Right cardiac atrium (tissue), 5 donors: ENCODE data around the gene PRR20D. TPM values are rescaled to one million over a fixed set of nuclear protein-coding genes. Genes with fewer than 3 reads are reported as not detected.
"Not testable (repeated sequence)": the region's sequence is repeated elsewhere in the genome, so short reads cannot be mapped to it uniquely, and the experiment has no call there.

ENCODE experiments used
- ATAC-seq, 2 donors: fragments of 200-7000 bp; cut with Tn5 transposase; one replicate each; pipeline versions ENCODE4 v1.8.0 to v1.9.1; 2020; ENCODE audit warnings: moderate library complexity in 2 of 2, mild to moderate bottlenecking in 1 of 2
- DNase-seq, 3 donors: peaks; one replicate each; pipeline ENCODE4 v3.0.0-alpha.2; 2020
- H3K27ac ChIP-seq: one replicate; pipeline ENCODE4 v1.5.1; 2013; ENCODE audit warnings: mild to moderate bottlenecking, low read length, control low read depth, moderate library complexity
- H3K27me3 ChIP-seq: one replicate; pipeline ENCODE4 v1.6.1; 2013; ENCODE audit not compliant: control insufficient read depth, insufficient read depth
- H3K4me1 ChIP-seq: one replicate; pipeline ENCODE4 v1.6.1; 2013; ENCODE audit warnings: low read length; ENCODE audit not compliant: control insufficient read depth, insufficient read depth
- H3K4me3 ChIP-seq: one replicate; pipeline ENCODE4 v1.5.1; 2013; ENCODE audit warnings: low read length, control low read depth
- H3K9me3 ChIP-seq: one replicate; pipeline ENCODE4 v1.6.1; 2013; ENCODE audit warnings: low read length; ENCODE audit not compliant: control insufficient read depth
- WGBS: extraction: QIAGEN DNeasy Blood & Tissue Kit; methylation state at CpG from one replicate; pipeline ENCODE4 v1.1.7; 2013; 5-methylcytosine and 5-hydroxymethylcytosine counted together
- intact Hi-C, 4 donors: fragments of 100-400 bp; cut with DNase I; formaldehyde crosslinking; loops; one replicate each; pipeline versions ENCODE4 v1.11.0 to v1.14.0; 2022 to 2023
- long read RNA-seq, 4 donors: library from polyadenylated mRNA; unstranded; transcript quantifications; one replicate each; pipeline ENCODE4 v2.0.0, GENCODE V29; 2020 to 2021
- polyA plus RNA-seq: library from polyadenylated mRNA; stranded (reverse); fragments of 200-250 nt; gene quantifications from one replicate; pipeline ENCODE4 v1.2.3, GENCODE V29; 2013
- total RNA-seq, 4 donors: library from RNA; stranded (reverse); fragmentation: NEBNext Ultra II Directional; extraction: Animal tissue kit (Norgen Biotek cat#: 25700); gene quantifications; one replicate each; pipeline ENCODE4 v1.2.1, GENCODE V29; 2021
- donor health status: healthy with polysubstance abuse.
- donor health status: DM: no; HTN: yes; CAD: no.
- donor health status: DM: no; HTN: no; CAD: no.
- donor health status: DM: no; HTN: yes; CAD: no; lungs with severe emphysema.
- donor health status: DM: yes; HTN: yes; CAD: no.

Gene PRR20D
- total RNA-seq, result not detected
- not detected for polyA plus RNA-seq
- long read RNA-seq, donor 1, result 0 reads
- long read RNA-seq, donor 2, result 0 reads
- long read RNA-seq, donor 3, result 0 reads
- long read RNA-seq, donor 4, result 0 reads

DNA sequence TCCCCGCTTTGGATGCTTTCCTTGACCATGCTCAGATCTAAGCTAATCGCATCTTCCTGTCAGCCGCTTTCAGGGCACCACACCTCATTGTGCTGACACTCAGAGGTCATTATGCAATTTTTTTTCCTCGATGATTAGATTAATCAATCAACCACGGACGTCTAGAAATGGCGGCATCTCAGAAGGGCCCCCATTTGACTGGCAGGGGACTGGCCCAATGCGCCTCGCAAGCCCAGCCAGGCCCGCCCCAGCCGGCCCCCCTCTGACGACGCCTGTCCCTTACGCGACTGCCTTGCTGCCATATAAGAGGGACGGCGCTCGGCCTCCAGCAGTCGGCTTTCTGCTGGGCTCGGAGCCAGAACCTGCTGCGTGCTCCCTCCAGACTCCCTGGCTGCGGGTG, at the start of gene PRR20D:
TSS of gene PRR20D (plus strand) at position 301 of the 400 bp plus-strand sequence. CDS start 387 bp downstream, outside the sequence.
- H3K4me1 ChIP-seq, H3K27ac ChIP-seq, DNase-seq, H3K4me3 ChIP-seq, ATAC-seq, H3K27me3 ChIP-seq, H3K9me3 ChIP-seq, intact Hi-C loops: not testable (repeated sequence)
- WGBS, result no CpG with 5 or more reads among the region's 22 CpGs

DNA sequence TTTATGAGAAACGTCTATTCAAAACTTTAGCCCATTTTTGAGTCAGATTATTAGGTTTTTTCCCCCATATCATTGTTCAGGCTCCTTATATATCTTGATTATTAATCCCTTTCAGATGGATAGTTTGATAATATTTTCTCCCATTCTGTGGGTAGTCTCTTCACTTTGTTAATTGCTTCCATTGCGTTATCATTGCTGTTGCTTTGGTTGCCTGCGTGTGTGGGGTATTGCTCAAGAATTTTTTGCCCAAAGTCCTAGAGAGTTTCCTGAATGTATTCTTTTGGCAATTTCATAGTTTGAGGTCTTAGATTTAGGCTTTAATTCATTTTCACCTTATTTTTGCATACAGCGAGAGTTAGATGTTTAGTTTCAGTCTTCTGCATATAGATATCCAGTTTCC, 45.5 kb upstream of the PRR20D start:
- no peaks in the 10 kb centered on the region for H3K27me3 ChIP-seq
- intact Hi-C loops, result no loop called here
- H3K4me1 ChIP-seq, result no peaks in the 10 kb centered on the region
- WGBS, result 92% methylated on average over 4 of the region's 4 CpGs
- DNase-seq (no peak), ATAC-seq (no peak)
- H3K9me3 ChIP-seq, result no peaks in the 10 kb centered on the region
- no peak overlapping the region for H3K27ac ChIP-seq
- no peak overlapping the region for H3K4me3 ChIP-seq

DNA sequence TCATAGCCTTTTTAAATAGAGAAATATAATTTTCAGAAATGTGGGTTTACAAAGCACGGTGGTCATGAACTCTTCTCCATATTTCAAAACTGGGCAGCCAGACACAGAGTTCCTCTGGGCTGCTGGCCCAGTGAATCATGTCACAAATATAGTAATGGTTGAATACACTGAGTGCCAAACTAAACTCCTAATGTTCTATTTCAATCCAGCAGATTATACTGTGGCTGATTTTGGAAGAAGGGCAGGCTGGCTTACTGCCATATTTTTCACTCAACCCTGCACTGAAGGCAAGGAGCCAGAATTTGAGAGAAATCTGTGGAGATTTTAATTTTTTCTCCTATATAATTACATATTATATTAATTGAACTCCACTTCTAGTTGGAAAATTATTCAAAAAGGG, 36.8 kb upstream of the PRR20D start:
- Histone ChIP-seq H3K4me1 (no peaks in the 10 kb centered on the region), H3K4me3 (no peak overlapping the region), H3K27me3 (no peaks in the 10 kb centered on the region), H3K27ac (no peak overlapping the region), H3K9me3 (no peaks in the 10 kb centered on the region)
- intact Hi-C loops, result no loop called here
- 11% methylated on average over 1 of the region's 1 CpG for WGBS
- ATAC-seq (peak; percentile 97 to 99), DNase-seq (peak; percentile 49 to 74 (median 70))

DNA sequence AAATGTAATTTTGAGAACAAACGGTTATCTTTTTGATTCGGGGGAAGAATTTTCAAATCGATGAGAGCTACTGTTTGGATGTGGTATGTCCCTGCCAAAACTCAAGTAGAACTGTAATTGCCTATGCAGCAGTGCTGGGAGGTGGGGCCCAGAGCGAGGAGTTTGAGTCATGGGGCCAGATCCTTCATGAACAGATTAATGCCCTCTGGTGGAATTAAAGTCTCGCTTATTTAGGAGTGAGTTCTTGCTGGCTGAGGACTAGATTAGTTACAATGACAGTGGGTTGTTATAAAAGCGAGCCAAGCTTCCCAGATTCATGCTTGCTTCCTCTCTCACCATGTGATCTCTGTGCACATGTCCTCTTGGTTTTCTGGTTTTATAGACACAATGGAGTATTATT, 31.5 kb upstream of the PRR20D start:
- H3K27ac ChIP-seq, result no peak overlapping the region
- H3K27me3 ChIP-seq, result no peaks in the 10 kb centered on the region
- H3K9me3 ChIP-seq, result no peaks in the 10 kb centered on the region
- no peak overlapping the region for H3K4me3 ChIP-seq
- H3K4me1 ChIP-seq, result no peaks in the 10 kb centered on the region
- intact Hi-C loops, result no loop called here
- DNase-seq (no peak), ATAC-seq (no peak)
- 65% methylated on average over 6 of the region's 6 CpGs for WGBS

DNA sequence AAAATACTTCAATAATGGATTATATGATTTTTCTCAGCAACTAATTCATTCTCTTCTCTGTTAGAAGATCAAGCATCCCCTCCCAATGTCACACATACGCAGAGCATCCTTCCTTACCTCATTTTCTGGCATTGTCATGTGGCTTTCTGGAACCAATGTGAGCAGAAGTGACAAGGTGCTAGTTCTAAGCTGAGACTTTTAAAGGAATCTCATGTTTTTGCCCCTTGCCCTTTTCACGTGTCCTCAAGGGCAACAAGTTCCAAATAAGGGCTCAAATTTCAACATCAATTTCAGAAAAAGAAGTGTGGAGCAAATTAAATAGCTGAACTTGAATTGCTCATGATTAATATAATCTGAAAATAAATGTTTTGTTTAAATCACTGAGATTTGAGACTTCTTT, 24.3 kb upstream of the PRR20D start:
- intact Hi-C loops, result no loop called here
- H3K4me1 ChIP-seq, result no peaks in the 10 kb centered on the region
- 65% methylated on average over 2 of the region's 2 CpGs for WGBS
- ATAC-seq (no peak), DNase-seq (no peak)
- no peak overlapping the region for H3K27ac ChIP-seq
- no peaks in the 10 kb centered on the region for H3K9me3 ChIP-seq
- H3K27me3 ChIP-seq, result no peaks in the 10 kb centered on the region
- H3K4me3 ChIP-seq, result no peak overlapping the region

DNA sequence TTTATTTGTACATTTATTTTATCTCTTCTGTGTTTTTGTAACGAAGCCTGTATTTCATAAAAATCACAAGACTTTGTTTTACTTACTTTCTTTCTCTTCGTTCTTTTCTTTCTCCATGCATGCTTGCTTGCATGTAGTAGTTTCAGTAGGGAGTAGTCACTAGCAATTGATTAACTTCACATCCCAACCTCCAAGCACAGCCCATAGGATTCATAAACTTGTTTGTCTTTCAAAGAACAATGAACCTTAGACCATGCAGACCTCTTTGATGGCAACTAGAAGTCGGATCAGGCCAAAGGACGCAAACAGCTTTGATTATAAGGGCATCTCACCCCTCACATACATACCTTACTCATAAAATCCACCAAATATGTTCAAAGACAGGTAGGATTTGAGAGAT, 22.8 kb upstream of the PRR20D start:
- no peak for ATAC-seq
- no peak overlapping the region for H3K4me3 ChIP-seq
- intact Hi-C loops, result no loop called here
- no peak overlapping the region for H3K27ac ChIP-seq
- no peak for DNase-seq
- no peaks in the 10 kb centered on the region for H3K9me3 ChIP-seq
- H3K27me3 ChIP-seq, result no peaks in the 10 kb centered on the region
- H3K4me1 ChIP-seq, result no peaks in the 10 kb centered on the region
- 75% methylated on average over 4 of the region's 4 CpGs for WGBS

DNA sequence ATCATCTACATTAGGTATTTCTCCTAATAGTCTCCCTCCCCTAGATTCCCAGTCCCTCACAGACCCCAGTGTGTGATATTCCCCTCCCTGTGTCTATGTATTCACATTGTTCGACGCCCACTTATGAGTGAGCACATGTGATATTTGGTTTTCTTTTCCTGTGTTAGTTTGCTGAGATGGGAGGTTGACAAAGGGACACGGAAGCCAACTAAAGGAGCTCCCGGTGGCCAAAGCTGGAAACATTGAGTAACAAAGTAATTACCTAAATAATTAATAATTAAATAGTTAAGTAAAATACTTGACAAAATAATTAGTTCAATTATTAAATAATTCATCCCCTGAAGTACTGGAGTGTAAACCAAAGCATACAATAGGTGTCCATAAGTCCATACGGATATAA, 21.4 kb upstream of the PRR20D start:
- DNase-seq, result no peak
- WGBS, result 91% methylated on average over 5 of the region's 5 CpGs
- Histone ChIP-seq H3K9me3 (no peaks in the 10 kb centered on the region), H3K4me1 (no peaks in the 10 kb centered on the region), H3K27ac (no peak overlapping the region), H3K27me3 (no peaks in the 10 kb centered on the region), H3K4me3 (no peak overlapping the region)
- ATAC-seq, result no peak
- intact Hi-C loops, result no loop called here

DNA sequence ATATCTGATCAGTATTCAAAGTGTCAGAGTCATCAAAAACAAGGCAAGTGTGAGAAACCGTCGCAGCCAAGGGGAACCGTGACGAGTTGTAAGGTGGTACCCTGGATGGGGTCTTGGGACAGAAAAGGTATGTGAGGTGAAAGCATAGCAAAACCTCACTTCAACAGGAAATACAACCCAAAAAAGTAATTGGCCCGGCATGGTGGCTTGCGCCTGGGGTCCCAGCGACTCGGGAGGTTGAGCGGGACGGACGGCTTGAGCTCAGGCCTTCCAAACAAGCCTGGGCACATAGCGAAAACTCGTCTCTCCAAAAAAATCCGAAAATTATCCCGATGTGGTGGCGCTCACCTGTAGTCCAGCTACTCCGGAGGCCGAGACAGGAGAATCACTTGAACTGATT, 20.7 kb upstream of the PRR20D start:
- H3K4me1 ChIP-seq, H3K27ac ChIP-seq, H3K4me3 ChIP-seq, ATAC-seq, H3K27me3 ChIP-seq, intact Hi-C loops, H3K9me3 ChIP-seq: not testable (repeated sequence)
- peak in 1 of 3 donors; percentile 4 for DNase-seq
- WGBS, result 100% methylated on average over 7 of the region's 18 CpGs

DNA sequence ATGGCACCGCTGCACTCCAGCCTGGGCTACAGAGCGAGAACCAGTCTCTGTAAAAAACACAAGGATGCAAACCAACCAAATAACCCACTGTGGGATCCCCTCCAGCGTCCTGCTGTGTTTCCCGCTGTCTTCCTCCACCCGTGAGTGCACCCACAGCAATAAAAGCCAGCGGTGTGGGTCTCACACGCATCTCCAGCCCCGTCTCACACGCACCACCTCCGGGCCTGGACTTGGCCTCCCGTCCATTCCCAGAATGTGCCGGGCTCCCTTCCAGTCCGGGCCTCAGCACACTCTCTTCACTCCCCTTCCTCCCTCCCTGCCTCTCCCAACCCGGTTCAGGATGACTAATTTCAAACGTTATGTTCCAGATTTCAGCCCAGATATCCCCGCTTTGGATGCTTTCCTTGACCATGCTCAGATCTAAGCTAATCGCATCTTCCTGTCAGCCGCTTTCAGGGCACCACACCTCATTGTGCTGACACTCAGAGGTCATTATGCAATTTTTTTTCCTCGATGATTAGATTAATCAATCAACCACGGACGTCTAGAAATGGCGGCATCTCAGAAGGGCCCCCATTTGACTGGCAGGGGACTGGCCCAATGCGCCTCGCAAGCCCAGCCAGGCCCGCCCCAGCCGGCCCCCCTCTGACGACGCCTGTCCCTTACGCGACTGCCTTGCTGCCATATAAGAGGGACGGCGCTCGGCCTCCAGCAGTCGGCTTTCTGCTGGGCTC, 20.0 kb upstream of the PRR20D start, which contains the start of gene PRR20A:
TSS of gene PRR20A (plus strand) at position 684 of the 734 bp plus-strand sequence. CDS start 387 bp downstream, outside the sequence.
- H3K27me3 ChIP-seq, intact Hi-C loops, ATAC-seq, DNase-seq, H3K9me3 ChIP-seq, H3K27ac ChIP-seq, H3K4me3 ChIP-seq, H3K4me1 ChIP-seq: not testable (repeated sequence)
- WGBS, result 97% methylated on average over 9 of the region's 34 CpGs

DNA sequence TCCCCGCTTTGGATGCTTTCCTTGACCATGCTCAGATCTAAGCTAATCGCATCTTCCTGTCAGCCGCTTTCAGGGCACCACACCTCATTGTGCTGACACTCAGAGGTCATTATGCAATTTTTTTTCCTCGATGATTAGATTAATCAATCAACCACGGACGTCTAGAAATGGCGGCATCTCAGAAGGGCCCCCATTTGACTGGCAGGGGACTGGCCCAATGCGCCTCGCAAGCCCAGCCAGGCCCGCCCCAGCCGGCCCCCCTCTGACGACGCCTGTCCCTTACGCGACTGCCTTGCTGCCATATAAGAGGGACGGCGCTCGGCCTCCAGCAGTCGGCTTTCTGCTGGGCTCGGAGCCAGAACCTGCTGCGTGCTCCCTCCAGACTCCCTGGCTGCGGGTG, 13.2 kb upstream of the PRR20D start, which contains the start of gene PRR20B:
TSS of gene PRR20B (plus strand) at position 301 of the 400 bp plus-strand sequence. CDS start 387 bp downstream, outside the sequence.
- H3K4me3 ChIP-seq, intact Hi-C loops, ATAC-seq, H3K27me3 ChIP-seq, H3K4me1 ChIP-seq, DNase-seq, H3K27ac ChIP-seq, H3K9me3 ChIP-seq: not testable (repeated sequence)
- no CpG with 5 or more reads among the region's 22 CpGs for WGBS

DNA sequence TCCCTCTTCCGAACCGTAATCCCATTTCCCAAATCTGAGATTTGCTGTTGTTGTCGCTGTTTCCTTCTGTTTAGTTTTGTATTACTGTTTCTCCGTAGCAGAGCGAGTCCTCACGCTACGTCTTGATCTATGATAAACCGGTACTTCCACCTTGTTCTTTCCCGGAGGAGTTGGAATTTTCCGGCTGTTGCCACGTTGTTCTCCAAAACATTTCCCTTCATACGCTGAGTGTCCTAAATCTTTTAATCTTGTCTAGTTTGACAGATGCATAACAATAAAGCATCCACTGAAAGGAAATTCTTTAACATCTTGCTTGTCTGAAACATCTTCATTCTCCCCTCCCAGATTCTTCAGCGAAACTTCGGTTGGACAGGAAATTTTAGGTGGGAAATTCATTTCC, 12.3 kb upstream of the PRR20D start:
- H3K9me3 ChIP-seq, H3K27me3 ChIP-seq, ATAC-seq, DNase-seq, H3K4me1 ChIP-seq, intact Hi-C loops, H3K27ac ChIP-seq, H3K4me3 ChIP-seq: not testable (repeated sequence)
- 95% methylated on average over 6 of the region's 14 CpGs for WGBS
